Suprapubic skin (tissue), 4 donors: ENCODE results near the gene KPNA2. TPM values are rescaled to one million over a fixed set of nuclear protein-coding genes. Genes with fewer than 3 reads are reported as not detected.
"Not testable (repeated sequence)": the region's sequence is repeated elsewhere in the genome, so short reads cannot be mapped to it uniquely, and the experiment has no call there.

Experiments
- DNase-seq, 2 donors: peaks; one replicate each; pipeline ENCODE4 v3.0.0-alpha.2; 2019; ENCODE audit warnings: low spot score in 2 of 2
- H3K27ac ChIP-seq: fragments of 200-600 bp; sonication (generic); one replicate; pipeline ENCODE4 v1.5.1; 2019
- H3K27me3 ChIP-seq: fragments of 200-600 bp; sonication (generic); one replicate; pipeline ENCODE4 v1.5.1; 2019
- H3K36me3 ChIP-seq: fragments of 200-600 bp; sonication (generic); one replicate; pipeline ENCODE4 v1.5.1; 2019
- H3K4me1 ChIP-seq: fragments of 200-600 bp; sonication (generic); one replicate; pipeline ENCODE4 v1.5.1; 2019
- H3K4me3 ChIP-seq: fragments of 200-600 bp; sonication (generic); one replicate; pipeline ENCODE4 v1.5.1; 2019; ENCODE audit warnings: mild to moderate bottlenecking
- H3K9me3 ChIP-seq: fragments of 200-600 bp; sonication (generic); one replicate; pipeline ENCODE4 v1.5.1; 2019
- EP300 ChIP-seq: sonication (generic); formaldehyde crosslinking; IDR thresholded peaks from one replicate; pipeline ENCODE4 v1.6.1; 2017; ENCODE audit warnings: antibody characterized with exemption
- POLR2A ChIP-seq, 2 donors: fragments of 450-650 bp; IDR thresholded peaks; one replicate each; pipeline ENCODE4 v1.6.1; 2017; ENCODE audit warnings: antibody characterized with exemption in 2 of 2, mild to moderate bottlenecking in 2 of 2, moderate library complexity in 2 of 2
- POLR2AphosphoS5 ChIP-seq, 3 donors: sonication (generic); formaldehyde crosslinking; IDR thresholded peaks; one replicate each; pipeline ENCODE4 v1.6.1; 2017; ENCODE audit warnings: antibody characterized with exemption in 3 of 3
- WGBS: methylation state at CpG from one replicate; pipeline ENCODE4 v1.1.5; 2018; 5-methylcytosine and 5-hydroxymethylcytosine counted together
- total RNA-seq, 4 donors: library from RNA; depleted of rRNA; stranded (reverse); fragments of >200 nt; gene quantifications; one replicate each; pipeline ENCODE4 v1.1.0, GENCODE V29; 2016
- TF ChIP-seq, protein P1 (sequence below), 2 donors: fragments of 200-600 bp in 1 of 2; fragments of 450-650 bp in 1 of 2; sonication (generic) in 1 of 2; IDR thresholded peaks; one replicate each; pipeline ENCODE4 v1.5.1; 2016 to 2019; ENCODE audit warnings: antibody characterized with exemption in 2 of 2, mild to moderate bottlenecking in 1 of 2, moderate library complexity in 1 of 2

KPNA2 gene
- total RNA-seq, 4 donors from 2014 or later: 6.4 to 38.8 (median 26.9) TPM

DNA sequence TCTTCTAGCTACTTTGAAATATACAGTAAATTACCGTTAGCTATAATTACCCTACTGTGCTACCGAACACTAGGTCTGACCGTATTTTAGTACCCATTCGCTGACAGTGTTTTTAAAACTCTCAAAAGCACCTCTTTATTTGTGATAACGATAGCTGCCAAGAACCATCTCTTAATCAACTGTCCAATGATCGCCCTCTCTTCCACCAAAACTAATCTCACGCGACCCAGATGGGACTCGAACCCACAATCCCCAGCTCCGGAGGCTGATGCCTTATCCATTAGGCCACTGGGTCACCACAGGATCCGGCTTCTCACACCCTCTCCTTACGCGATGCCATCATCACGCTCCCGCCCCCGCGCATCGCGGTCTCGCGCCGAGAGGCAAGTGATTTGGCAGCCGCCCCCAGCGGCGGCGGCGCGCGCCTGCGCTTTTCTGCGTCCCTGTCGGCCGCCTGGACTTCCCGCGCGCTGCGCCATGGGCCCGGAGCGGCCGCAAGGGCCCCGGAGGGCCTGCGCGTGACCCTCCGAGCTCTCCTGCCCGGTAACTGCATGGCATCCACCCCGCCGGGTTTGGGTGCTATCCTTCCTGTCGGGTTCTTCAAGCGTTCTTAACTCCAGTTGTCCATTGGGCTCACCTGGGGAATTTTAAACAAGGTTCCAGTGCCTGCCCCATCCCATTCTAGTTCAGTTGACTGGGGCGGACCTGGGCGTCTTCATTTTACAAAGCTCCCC, 15.7 kb upstream of the KPNA2 start:
- H3K4me3 ChIP-seq: peak overlapping the region; percentile 74
- peak overlapping the region; percentile 89 for H3K27ac ChIP-seq
- TF ChIP-seq POLR2A (IDR thresholded peaks at IDR 0.05) (no peak), POLR2AphosphoS5 (IDR thresholded peaks at IDR 0.05) (peak; percentile 73 to 97 (median 92)), EP300 (no peak)
- TF ChIP-seq, protein P1, sequence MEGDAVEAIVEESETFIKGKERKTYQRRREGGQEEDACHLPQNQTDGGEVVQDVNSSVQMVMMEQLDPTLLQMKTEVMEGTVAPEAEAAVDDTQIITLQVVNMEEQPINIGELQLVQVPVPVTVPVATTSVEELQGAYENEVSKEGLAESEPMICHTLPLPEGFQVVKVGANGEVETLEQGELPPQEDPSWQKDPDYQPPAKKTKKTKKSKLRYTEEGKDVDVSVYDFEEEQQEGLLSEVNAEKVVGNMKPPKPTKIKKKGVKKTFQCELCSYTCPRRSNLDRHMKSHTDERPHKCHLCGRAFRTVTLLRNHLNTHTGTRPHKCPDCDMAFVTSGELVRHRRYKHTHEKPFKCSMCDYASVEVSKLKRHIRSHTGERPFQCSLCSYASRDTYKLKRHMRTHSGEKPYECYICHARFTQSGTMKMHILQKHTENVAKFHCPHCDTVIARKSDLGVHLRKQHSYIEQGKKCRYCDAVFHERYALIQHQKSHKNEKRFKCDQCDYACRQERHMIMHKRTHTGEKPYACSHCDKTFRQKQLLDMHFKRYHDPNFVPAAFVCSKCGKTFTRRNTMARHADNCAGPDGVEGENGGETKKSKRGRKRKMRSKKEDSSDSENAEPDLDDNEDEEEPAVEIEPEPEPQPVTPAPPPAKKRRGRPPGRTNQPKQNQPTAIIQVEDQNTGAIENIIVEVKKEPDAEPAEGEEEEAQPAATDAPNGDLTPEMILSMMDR (IDR thresholded peaks at IDR 0.05): peak; percentile 59 to 65
- H3K4me1 ChIP-seq: peaks cover 8% of the 10 kb centered on the region
- DNase-seq: peak; percentile 97 to 98
- no peaks in the 10 kb centered on the region for H3K9me3 ChIP-seq
- H3K27me3 ChIP-seq: no peaks in the 10 kb centered on the region
- H3K36me3 ChIP-seq: no peaks in the 10 kb centered on the region
- WGBS: 2% methylated on average over 15 of the region's 51 CpGs

DNA sequence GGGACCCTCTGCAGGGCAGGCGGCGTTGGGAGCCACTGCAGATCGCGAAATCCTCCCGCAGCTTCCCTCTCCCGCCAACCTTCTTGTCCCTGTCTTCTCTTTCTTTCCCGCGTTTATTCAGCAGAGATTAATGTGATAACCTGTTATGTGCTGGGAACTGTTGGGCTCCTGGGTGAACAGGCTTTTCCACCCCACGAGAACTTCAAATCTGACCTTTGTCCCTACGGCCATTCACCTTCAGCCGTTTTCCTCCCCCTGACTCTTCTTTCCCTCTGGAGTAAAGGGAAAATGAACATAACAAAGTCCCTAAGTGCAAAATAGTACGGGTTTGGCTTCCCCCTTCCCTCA, 15.2 kb upstream of the KPNA2 start:
- Histone ChIP-seq H3K27ac (peak overlapping the region; percentile 89), H3K4me1 (peaks cover 8% of the 10 kb centered on the region), H3K9me3 (no peaks in the 10 kb centered on the region), H3K36me3 (no peaks in the 10 kb centered on the region), H3K27me3 (no peaks in the 10 kb centered on the region), H3K4me3 (peak overlapping the region; percentile 74)
- under 1% methylated on average over 12 of the region's 12 CpGs for WGBS
- TF ChIP-seq POLR2A (IDR thresholded peaks at IDR 0.05): no peak
- no peak for TF ChIP-seq POLR2AphosphoS5 (IDR thresholded peaks at IDR 0.05)
- TF ChIP-seq EP300: no peak
- TF ChIP-seq, protein P1 (IDR thresholded peaks at IDR 0.05): no peak
- no peak for DNase-seq

DNA sequence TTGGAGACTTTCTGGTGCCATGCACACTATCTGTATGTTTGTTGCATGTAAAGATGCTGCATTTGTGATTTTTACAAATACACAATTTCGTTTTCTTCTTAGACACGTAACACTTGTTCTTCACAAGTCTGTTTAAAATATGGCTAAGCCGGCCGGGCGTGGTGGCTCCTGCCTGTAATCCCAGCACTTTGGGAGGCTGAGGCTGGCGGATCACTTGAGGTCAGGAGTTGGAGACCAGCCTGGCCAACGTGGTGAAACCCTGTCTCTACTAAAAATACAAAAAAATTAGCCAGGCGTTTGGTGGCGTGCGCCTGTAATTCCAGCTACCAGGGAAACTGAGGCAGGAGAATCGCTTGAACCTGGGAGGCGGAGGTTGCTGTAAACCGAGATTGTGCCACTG, 14.7 kb upstream of the KPNA2 start:
- Histone ChIP-seq H3K27ac (peak overlapping the region; percentile 89), H3K4me3 (peak overlapping the region; percentile 74)
- H3K9me3 ChIP-seq, DNase-seq, H3K4me1 ChIP-seq, H3K36me3 ChIP-seq, H3K27me3 ChIP-seq: not testable (repeated sequence)
- WGBS: 77% methylated on average over 13 of the region's 13 CpGs

DNA sequence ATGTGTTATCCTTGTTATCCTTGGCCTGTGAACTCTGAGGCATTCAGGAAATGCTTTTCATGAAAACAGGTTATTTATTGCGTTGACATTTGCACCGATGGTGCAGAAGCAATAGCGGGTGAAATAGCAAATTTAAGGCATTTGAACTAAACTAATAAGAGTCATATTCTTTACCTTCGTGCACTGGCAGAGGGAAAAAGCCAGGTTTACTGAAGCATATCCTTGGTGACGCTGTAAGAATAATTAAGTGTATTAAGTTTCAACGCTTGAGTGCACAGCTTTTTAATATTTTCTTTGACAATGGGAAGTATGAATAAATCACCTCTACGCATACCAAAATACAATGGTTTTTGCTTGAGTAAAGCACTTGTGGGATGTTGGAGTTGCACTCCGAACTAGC, 13.6 kb upstream of the KPNA2 start:
- no peaks in the 10 kb centered on the region for H3K27me3 ChIP-seq
- TF ChIP-seq, protein P1 (IDR thresholded peaks at IDR 0.05): no peak
- TF ChIP-seq POLR2AphosphoS5 (IDR thresholded peaks at IDR 0.05) (no peak), POLR2A (IDR thresholded peaks at IDR 0.05) (no peak), EP300 (no peak)
- no peak overlapping the region for H3K27ac ChIP-seq
- H3K36me3 ChIP-seq: no peaks in the 10 kb centered on the region
- WGBS: 93% methylated on average over 8 of the region's 8 CpGs
- H3K4me1 ChIP-seq: peaks cover 8% of the 10 kb centered on the region
- no peak for DNase-seq
- H3K4me3 ChIP-seq: no peak overlapping the region
- no peaks in the 10 kb centered on the region for H3K9me3 ChIP-seq

DNA sequence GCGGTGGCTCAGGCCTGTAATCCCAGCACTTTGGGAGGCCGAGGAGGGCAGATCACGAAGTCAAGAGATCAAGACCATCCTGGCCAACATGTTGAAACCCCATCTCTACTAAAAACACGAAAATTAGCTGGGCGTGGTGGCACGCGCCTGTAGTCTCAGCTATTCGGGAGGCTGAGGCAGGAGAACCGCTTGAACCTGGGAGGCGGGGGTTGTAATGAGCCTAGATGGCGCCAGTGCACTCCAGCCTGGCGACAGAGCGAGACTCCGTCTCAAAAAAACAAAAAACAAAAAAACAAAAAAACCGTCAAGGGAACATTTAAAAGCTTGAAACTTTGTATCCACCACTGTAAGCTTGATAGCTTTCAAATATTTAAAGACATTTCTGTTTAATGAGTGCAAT, 13.0 kb upstream of the KPNA2 start:
- DNase-seq, H3K9me3 ChIP-seq, H3K4me3 ChIP-seq, H3K4me1 ChIP-seq, H3K36me3 ChIP-seq, H3K27ac ChIP-seq, H3K27me3 ChIP-seq: not testable (repeated sequence)
- WGBS: 94% methylated on average over 15 of the region's 15 CpGs

DNA sequence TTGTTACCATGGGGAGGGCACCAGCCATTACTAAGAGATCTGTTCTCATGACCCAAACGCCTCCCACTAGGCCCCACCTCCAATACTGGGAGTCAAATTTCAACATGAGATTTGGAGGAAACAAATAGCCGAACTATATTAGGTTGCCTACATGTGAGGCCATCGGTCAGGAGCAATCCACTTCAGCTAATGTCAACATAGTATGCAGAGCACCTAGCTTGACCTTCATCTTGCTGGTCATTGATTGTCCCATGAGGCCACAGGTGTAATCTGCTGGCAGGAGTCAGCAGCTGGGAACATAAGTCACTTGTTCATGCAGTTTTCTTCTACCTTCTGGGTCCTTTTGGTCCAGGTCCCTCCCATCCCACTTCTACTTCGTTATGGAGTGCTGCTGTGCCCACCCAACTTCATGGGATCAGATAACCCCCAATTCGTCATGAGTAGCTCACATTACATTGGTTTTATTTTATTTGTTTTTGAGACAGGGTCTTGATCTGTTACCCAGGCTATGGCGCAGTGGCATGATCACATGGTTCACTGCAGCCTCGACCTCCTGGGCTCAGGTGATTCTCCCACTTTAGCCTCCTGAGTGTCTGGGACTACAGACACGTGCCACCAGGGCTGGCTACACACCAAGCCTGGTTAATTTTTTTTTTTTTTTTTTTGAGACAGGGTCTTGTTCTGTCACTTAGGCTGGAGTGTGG, 5.9 kb upstream of the KPNA2 start:
- no peaks in the 10 kb centered on the region for H3K4me1 ChIP-seq
- 77% methylated on average over 8 of the region's 8 CpGs for WGBS
- no peak for DNase-seq
- H3K27me3 ChIP-seq: no peaks in the 10 kb centered on the region
- no peaks in the 10 kb centered on the region for H3K36me3 ChIP-seq
- H3K9me3 ChIP-seq: no peaks in the 10 kb centered on the region
- no peak overlapping the region for H3K4me3 ChIP-seq
- no peak for TF ChIP-seq POLR2AphosphoS5 (IDR thresholded peaks at IDR 0.05)
- TF ChIP-seq, protein P1 (IDR thresholded peaks at IDR 0.05): no peak
- TF ChIP-seq POLR2A (IDR thresholded peaks at IDR 0.05): no peak
- TF ChIP-seq EP300: no peak
- no peak overlapping the region for H3K27ac ChIP-seq
